Uterus (tissue), 2 donors: Measurements from ENCODE around the gene ROCK2.

Experiments used
- POLR2A ChIP-seq, 2 donors: fragments of 450-650 bp; IDR thresholded peaks; one replicate each; pipeline ENCODE4 v1.6.1; 2016; ENCODE audit warnings: antibody characterized with exemption in 2 of 2, mild to moderate bottlenecking in 1 of 2, moderate library complexity in 1 of 2
- TF ChIP-seq, protein P1 (sequence below), 4 experiments: fragments of 200-600 bp in 2 of 4; fragments of 450-650 bp in 2 of 4; sonication (generic) in 2 of 4; IDR thresholded peaks; one replicate each; pipeline ENCODE4 v1.5.1; 2016 to 2019; ENCODE audit warnings: antibody characterized with exemption in 4 of 4, mild to moderate bottlenecking in 2 of 4, moderate library complexity in 1 of 4

DNA sequence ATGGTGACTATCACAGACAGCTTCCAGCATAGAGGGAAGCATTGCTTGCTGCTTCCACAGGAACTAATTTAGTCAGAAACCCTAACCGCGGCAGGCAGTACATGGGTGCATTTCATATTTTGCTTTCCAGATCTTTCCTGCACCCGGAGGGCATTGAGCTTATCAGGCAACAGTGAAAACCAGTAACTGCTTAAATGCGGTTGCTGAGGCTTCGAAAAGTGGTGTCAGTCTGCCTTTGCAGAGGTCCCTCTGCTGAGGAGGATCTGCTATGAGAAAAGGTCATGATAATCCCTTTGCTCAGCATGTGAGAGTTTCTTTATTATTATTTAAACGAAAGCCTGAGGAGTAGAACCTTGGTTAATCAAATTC, 44.6 kb upstream of the ROCK2 start:
- TF ChIP-seq, protein P1, sequence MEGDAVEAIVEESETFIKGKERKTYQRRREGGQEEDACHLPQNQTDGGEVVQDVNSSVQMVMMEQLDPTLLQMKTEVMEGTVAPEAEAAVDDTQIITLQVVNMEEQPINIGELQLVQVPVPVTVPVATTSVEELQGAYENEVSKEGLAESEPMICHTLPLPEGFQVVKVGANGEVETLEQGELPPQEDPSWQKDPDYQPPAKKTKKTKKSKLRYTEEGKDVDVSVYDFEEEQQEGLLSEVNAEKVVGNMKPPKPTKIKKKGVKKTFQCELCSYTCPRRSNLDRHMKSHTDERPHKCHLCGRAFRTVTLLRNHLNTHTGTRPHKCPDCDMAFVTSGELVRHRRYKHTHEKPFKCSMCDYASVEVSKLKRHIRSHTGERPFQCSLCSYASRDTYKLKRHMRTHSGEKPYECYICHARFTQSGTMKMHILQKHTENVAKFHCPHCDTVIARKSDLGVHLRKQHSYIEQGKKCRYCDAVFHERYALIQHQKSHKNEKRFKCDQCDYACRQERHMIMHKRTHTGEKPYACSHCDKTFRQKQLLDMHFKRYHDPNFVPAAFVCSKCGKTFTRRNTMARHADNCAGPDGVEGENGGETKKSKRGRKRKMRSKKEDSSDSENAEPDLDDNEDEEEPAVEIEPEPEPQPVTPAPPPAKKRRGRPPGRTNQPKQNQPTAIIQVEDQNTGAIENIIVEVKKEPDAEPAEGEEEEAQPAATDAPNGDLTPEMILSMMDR (IDR thresholded peaks at IDR 0.05), result no peak
- TF ChIP-seq POLR2A (IDR thresholded peaks at IDR 0.05), result no peak
